Transverse colon (tissue), 4 donors: Measurements from ENCODE around the gene MAGI1.

Experiments
- CTCF ChIP-seq, 5 experiments: fragments of 200-600 bp in 3 of 5; fragments of 450-650 bp in 2 of 5; sonication (generic) in 3 of 5; IDR thresholded peaks; 1 replicate in 2 of 5; 2 replicates in 3 of 5; pipeline ENCODE4 v1.5.1; 2016 to 2017; ENCODE audit warnings: antibody characterized with exemption in 5 of 5, inconsistent platforms in 3 of 5, mild to moderate bottlenecking in 2 of 5, moderate library complexity in 1 of 5
- POLR2AphosphoS5 ChIP-seq, 3 donors: sonication (generic); formaldehyde crosslinking; IDR thresholded peaks; one replicate each; pipeline ENCODE4 v1.6.1; 2016; ENCODE audit warnings: antibody characterized with exemption in 3 of 3

- TF ChIP-seq CTCF (IDR thresholded peaks at IDR 0.05) (no peak), POLR2AphosphoS5 (IDR thresholded peaks at IDR 0.05) (no peak)
Measured at GRCh38 chr3:65400899-65401298, 637.8 kb downstream of the MAGI1 start.
